WTC11 (cell line): Measurements from ENCODE around the gene C11orf65. TPM values are rescaled to one million over a fixed set of nuclear protein-coding genes. Genes with fewer than 3 reads are reported as not detected.
A peak's percentile ranks its signal among the peaks of the same experiment; 100 is the strongest.

Experiments
- ATAC-seq: fragments of 200-7000 bp; cut with Tn5 transposase; 2 replicates; pipeline ENCODE4 v1.10.0; 2021; ENCODE audit warnings: mild to moderate bottlenecking, moderate library complexity
- CTCF ChIA-PET: fragments of 300-600 bp; sonication (Branson Sonifier 250); formaldehyde crosslinking; loops from one replicate; lab custom pipeline; 2021; ENCODE audit warnings: antibody characterized with exemption; lab: Charles Lee
- POLR2A ChIA-PET: fragments of 350-600 bp; sonication (Branson Sonifier 250); formaldehyde crosslinking; loops from one replicate; lab custom pipeline; 2021; ENCODE audit warnings: antibody characterized with exemption; lab: Charles Lee
- DNase-seq: peaks from one replicate; pipeline ENCODE4 v3.0.0; 2021; ENCODE audit warnings: low spot score
- H3K27ac Mint-ChIP-seq: 2 replicates; pipeline ENCODE4 v1.8.0; 2021; ENCODE audit warnings: mixed read lengths
- H3K27me3 Mint-ChIP-seq: 2 replicates; pipeline ENCODE4 v1.8.0; 2021; ENCODE audit warnings: low read depth, mild to moderate bottlenecking, moderate library complexity, mixed read lengths
- H3K36me3 Mint-ChIP-seq: 2 replicates; pipeline ENCODE4 v1.8.0; 2021; ENCODE audit warnings: mixed read lengths
- H3K4me1 Mint-ChIP-seq: 2 replicates; pipeline ENCODE4 v1.8.0; 2022; ENCODE audit warnings: mixed read lengths
- H3K4me3 Mint-ChIP-seq: 2 replicates; pipeline ENCODE4 v1.8.0; 2021; ENCODE audit warnings: mild to moderate bottlenecking, moderate library complexity, mixed read lengths
- H3K9me3 Mint-ChIP-seq: 2 replicates; pipeline ENCODE4 v1.8.0; 2021; ENCODE audit warnings: mixed read lengths
- CDX4 ChIP-seq: fragments of 250-450 bp; sonication (Bioruptor Pico); IDR thresholded peaks from 2 replicates; pipeline ENCODE4 v1.9.0; 2021; ENCODE audit warnings: moderate library complexity, mild to moderate bottlenecking, inconsistent platforms, borderline replicate concordance
- CREB1 ChIP-seq: sonication (generic); formaldehyde crosslinking; IDR thresholded peaks from 2 replicates; pipeline ENCODE4 v1.8.0; 2023; ENCODE audit warnings: mild to moderate bottlenecking, missing genetic modification reagents
- ELF4 ChIP-seq: sonication (generic); formaldehyde crosslinking; IDR thresholded peaks from 2 replicates; pipeline ENCODE4 v1.8.1; 2022; ENCODE audit warnings: low read depth, mild to moderate bottlenecking, moderate library complexity, missing genetic modification reagents
- EMX1 ChIP-seq: fragments of 250-450 bp; sonication (Bioruptor Pico); IDR thresholded peaks from 2 replicates; pipeline ENCODE4 v1.8.0; 2021; ENCODE audit warnings: mild to moderate bottlenecking
- FOXJ3 ChIP-seq: sonication (generic); formaldehyde crosslinking; IDR thresholded peaks from 2 replicates; pipeline ENCODE4 v1.9.0; 2021; ENCODE audit warnings: missing genetic modification reagents, mild to moderate bottlenecking, borderline replicate concordance
- FOXK1 ChIP-seq: sonication (generic); formaldehyde crosslinking; IDR thresholded peaks from 2 replicates; pipeline ENCODE4 v1.8.0; 2022; ENCODE audit warnings: mild to moderate bottlenecking, moderate library complexity, missing genetic modification reagents
- FOXP4 ChIP-seq: sonication (generic); formaldehyde crosslinking; IDR thresholded peaks from 2 replicates; pipeline ENCODE4 v1.8.0; 2022; ENCODE audit warnings: mild to moderate bottlenecking, missing genetic modification reagents
- GABPB1 ChIP-seq: sonication (generic); formaldehyde crosslinking; IDR thresholded peaks from 2 replicates; pipeline ENCODE4 v1.8.1; 2023; ENCODE audit warnings: mild to moderate bottlenecking, missing genetic modification reagents
- IRF1 ChIP-seq: sonication (generic); formaldehyde crosslinking; IDR thresholded peaks from 2 replicates; pipeline ENCODE4 v1.8.0; 2023; ENCODE audit warnings: missing genetic modification reagents
- NFATC4 ChIP-seq: fragments of 250-450 bp; sonication (Bioruptor Pico); IDR thresholded peaks from 2 replicates; pipeline ENCODE4 v1.9.0; 2021; ENCODE audit warnings: mild to moderate bottlenecking
- NFE2L1 ChIP-seq: sonication (generic); formaldehyde crosslinking; IDR thresholded peaks from 2 replicates; pipeline ENCODE4 v1.8.1; 2023; ENCODE audit warnings: missing genetic modification reagents
- NFYB ChIP-seq: sonication (generic); formaldehyde crosslinking; conservative IDR thresholded peaks from 2 replicates; pipeline ENCODE4 v1.8.0; 2022; ENCODE audit warnings: low read depth, missing genetic modification reagents
- NR2C2 ChIP-seq: sonication (generic); formaldehyde crosslinking; IDR thresholded peaks from 2 replicates; pipeline ENCODE4 v1.8.0; 2022; ENCODE audit warnings: mild to moderate bottlenecking, missing genetic modification reagents
- SMAD3 ChIP-seq: sonication (generic); formaldehyde crosslinking; IDR thresholded peaks from 2 replicates; pipeline ENCODE4 v1.8.0; 2022; ENCODE audit warnings: missing genetic modification reagents, mild to moderate bottlenecking, borderline replicate concordance
- TEAD1 ChIP-seq: sonication (generic); formaldehyde crosslinking; IDR thresholded peaks from 2 replicates; pipeline ENCODE4 v1.8.0; 2022; ENCODE audit warnings: mild to moderate bottlenecking, missing genetic modification reagents
- ZBTB21 ChIP-seq: sonication (generic); formaldehyde crosslinking; IDR thresholded peaks from 2 replicates; pipeline ENCODE4 v1.8.1; 2023; ENCODE audit warnings: mild to moderate bottlenecking, missing genetic modification reagents, borderline replicate concordance
- ZNF317 ChIP-seq: sonication (generic); formaldehyde crosslinking; IDR thresholded peaks from 2 replicates; pipeline ENCODE4 v1.8.1; 2023; ENCODE audit warnings: low read depth, mild to moderate bottlenecking, moderate library complexity, missing genetic modification reagents, borderline replicate concordance
- total RNA-seq: library from RNA; stranded (reverse); gene quantifications from 3 replicates; pipeline ENCODE4 v1.2.3, GENCODE V29; 2021
- TF ChIP-seq, protein P1 (sequence below): sonication (generic); formaldehyde crosslinking; IDR thresholded peaks from 2 replicates; pipeline ENCODE4 v1.8.1; 2023; ENCODE audit warnings: mild to moderate bottlenecking, missing genetic modification reagents
- TF ChIP-seq, protein P2 (sequence below): sonication (generic); formaldehyde crosslinking; IDR thresholded peaks from 2 replicates; pipeline ENCODE4 v1.8.0; 2023; ENCODE audit warnings: mild to moderate bottlenecking, missing genetic modification reagents
- TF ChIP-seq, protein P3 (sequence below): sonication (generic); formaldehyde crosslinking; IDR thresholded peaks from 2 replicates; pipeline ENCODE4 v1.8.0; 2022; ENCODE audit warnings: mild to moderate bottlenecking, missing genetic modification reagents
- TF ChIP-seq, protein P4 (sequence below): sonication (generic); formaldehyde crosslinking; IDR thresholded peaks from 2 replicates; pipeline ENCODE4 v1.8.1; 2022; ENCODE audit warnings: missing genetic modification reagents, borderline replicate concordance
- TF ChIP-seq, protein P5 (sequence below): fragments of 200-600 bp; IDR thresholded peaks from 2 replicates; pipeline ENCODE4 v1.8.0; 2022; ENCODE audit warnings: antibody characterized with exemption
- TF ChIP-seq, protein P6 (sequence below): fragments of 250-450 bp; sonication (Bioruptor Pico); IDR thresholded peaks from 2 replicates; pipeline ENCODE4 v1.9.0; 2021; ENCODE audit warnings: mild to moderate bottlenecking
- TF ChIP-seq, protein P7 (sequence below): sonication (generic); formaldehyde crosslinking; conservative IDR thresholded peaks from 2 replicates; pipeline ENCODE4 v1.8.1; 2022; ENCODE audit warnings: mild to moderate bottlenecking, missing genetic modification reagents

Gene C11orf65
- total RNA-seq, 1 experiment from 2014 or later: 0.83 TPM

DNA sequence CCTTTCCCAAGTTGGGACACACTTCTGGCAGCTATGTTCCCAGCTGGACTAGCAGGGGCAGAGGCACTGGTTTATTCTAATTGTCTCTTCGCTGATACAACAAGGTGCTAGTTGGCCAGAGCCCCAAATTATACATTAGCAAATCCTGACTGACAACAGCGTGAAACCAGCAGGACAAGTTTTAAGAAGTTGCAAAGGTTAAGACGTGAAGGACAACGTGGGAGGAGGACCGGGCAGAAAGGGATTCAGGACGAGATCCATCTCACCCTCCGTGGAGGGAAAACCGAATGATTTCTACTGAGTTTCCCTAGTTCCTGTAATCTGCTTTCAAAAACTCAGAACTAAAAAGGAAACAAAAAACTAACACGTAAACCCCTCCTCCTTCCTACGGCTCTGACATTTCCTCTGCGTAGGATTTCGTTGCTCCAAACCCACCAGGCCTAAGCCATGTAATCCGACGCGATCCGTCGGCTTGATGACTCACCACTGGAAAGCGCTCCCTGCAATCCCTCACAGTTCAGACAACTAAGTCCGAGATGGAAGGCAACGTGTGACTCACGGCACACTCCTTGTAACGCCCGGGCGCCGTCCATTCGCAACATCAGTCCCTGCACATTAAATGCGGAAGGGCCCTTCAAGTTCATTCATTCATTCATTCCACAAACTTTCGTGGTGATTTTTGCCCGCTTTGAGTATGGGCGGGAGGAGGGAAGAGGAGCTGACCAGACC is 30.2 kb upstream of the C11orf65 start:
- no peaks in the 10 kb centered on the region for H3K36me3 Mint-ChIP-seq
- H3K4me3 Mint-ChIP-seq: peak overlapping the region; percentile 99
- H3K27me3 Mint-ChIP-seq: peaks cover 15% of the 10 kb centered on the region
- CTCF ChIA-PET: no interaction called here
- peak; percentile 74 for DNase-seq
- no peaks in the 10 kb centered on the region for H3K9me3 Mint-ChIP-seq
- POLR2A ChIA-PET: interaction anchor here (1.0 kb wide), 1 partner anchor 275 kb away, joined by 3 read pairs; the partner anchor contains the start of gene NPAT
- H3K4me1 Mint-ChIP-seq: peaks cover 18% of the 10 kb centered on the region
- ATAC-seq: peak; percentile 93
- peak overlapping the region; percentile 100 for H3K27ac Mint-ChIP-seq
- peak; percentile 54; the same call in 1 of the 2 replicates for TF ChIP-seq GABPB1 (CRISPR knock-in tag)
- no peak for TF ChIP-seq ELF4 (CRISPR knock-in tag)
- TF ChIP-seq CREB1: peak; percentile 63; the same call in 1 of the 2 replicates
- TF ChIP-seq, protein P1, sequence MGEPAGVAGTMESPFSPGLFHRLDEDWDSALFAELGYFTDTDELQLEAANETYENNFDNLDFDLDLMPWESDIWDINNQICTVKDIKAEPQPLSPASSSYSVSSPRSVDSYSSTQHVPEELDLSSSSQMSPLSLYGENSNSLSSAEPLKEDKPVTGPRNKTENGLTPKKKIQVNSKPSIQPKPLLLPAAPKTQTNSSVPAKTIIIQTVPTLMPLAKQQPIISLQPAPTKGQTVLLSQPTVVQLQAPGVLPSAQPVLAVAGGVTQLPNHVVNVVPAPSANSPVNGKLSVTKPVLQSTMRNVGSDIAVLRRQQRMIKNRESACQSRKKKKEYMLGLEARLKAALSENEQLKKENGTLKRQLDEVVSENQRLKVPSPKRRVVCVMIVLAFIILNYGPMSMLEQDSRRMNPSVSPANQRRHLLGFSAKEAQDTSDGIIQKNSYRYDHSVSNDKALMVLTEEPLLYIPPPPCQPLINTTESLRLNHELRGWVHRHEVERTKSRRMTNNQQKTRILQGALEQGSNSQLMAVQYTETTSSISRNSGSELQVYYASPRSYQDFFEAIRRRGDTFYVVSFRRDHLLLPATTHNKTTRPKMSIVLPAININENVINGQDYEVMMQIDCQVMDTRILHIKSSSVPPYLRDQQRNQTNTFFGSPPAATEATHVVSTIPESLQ (CRISPR knock-in tag): no peak
- 0 out of 2 replicates have a peak, but pooled peaks have one; percentile 47 for TF ChIP-seq FOXK1 (CRISPR knock-in tag)
- TF ChIP-seq, protein P2, sequence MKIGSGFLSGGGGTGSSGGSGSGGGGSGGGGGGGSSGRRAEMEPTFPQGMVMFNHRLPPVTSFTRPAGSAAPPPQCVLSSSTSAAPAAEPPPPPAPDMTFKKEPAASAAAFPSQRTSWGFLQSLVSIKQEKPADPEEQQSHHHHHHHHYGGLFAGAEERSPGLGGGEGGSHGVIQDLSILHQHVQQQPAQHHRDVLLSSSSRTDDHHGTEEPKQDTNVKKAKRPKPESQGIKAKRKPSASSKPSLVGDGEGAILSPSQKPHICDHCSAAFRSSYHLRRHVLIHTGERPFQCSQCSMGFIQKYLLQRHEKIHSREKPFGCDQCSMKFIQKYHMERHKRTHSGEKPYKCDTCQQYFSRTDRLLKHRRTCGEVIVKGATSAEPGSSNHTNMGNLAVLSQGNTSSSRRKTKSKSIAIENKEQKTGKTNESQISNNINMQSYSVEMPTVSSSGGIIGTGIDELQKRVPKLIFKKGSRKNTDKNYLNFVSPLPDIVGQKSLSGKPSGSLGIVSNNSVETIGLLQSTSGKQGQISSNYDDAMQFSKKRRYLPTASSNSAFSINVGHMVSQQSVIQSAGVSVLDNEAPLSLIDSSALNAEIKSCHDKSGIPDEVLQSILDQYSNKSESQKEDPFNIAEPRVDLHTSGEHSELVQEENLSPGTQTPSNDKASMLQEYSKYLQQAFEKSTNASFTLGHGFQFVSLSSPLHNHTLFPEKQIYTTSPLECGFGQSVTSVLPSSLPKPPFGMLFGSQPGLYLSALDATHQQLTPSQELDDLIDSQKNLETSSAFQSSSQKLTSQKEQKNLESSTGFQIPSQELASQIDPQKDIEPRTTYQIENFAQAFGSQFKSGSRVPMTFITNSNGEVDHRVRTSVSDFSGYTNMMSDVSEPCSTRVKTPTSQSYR: no peak
- TF ChIP-seq, protein P3, sequence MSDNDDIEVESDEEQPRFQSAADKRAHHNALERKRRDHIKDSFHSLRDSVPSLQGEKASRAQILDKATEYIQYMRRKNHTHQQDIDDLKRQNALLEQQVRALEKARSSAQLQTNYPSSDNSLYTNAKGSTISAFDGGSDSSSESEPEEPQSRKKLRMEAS (CRISPR knock-in tag): peak; percentile 56; the same call in 1 of the 2 replicates
- TF ChIP-seq, protein P4, sequence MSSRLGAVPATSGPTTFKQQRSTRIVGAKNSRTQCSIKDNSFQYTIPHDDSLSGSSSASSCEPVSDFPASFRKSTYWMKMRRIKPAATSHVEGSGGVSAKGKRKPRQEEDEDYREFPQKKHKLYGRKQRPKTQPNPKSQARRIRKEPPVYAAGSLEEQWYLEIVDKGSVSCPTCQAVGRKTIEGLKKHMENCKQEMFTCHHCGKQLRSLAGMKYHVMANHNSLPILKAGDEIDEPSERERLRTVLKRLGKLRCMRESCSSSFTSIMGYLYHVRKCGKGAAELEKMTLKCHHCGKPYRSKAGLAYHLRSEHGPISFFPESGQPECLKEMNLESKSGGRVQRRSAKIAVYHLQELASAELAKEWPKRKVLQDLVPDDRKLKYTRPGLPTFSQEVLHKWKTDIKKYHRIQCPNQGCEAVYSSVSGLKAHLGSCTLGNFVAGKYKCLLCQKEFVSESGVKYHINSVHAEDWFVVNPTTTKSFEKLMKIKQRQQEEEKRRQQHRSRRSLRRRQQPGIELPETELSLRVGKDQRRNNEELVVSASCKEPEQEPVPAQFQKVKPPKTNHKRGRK (CRISPR knock-in tag): no peak
- peak; percentile 24; the same call in 1 of the 2 replicates for TF ChIP-seq ZBTB21
- TF ChIP-seq NFYB (CRISPR knock-in tag): no peak
- TF ChIP-seq, protein P5, sequence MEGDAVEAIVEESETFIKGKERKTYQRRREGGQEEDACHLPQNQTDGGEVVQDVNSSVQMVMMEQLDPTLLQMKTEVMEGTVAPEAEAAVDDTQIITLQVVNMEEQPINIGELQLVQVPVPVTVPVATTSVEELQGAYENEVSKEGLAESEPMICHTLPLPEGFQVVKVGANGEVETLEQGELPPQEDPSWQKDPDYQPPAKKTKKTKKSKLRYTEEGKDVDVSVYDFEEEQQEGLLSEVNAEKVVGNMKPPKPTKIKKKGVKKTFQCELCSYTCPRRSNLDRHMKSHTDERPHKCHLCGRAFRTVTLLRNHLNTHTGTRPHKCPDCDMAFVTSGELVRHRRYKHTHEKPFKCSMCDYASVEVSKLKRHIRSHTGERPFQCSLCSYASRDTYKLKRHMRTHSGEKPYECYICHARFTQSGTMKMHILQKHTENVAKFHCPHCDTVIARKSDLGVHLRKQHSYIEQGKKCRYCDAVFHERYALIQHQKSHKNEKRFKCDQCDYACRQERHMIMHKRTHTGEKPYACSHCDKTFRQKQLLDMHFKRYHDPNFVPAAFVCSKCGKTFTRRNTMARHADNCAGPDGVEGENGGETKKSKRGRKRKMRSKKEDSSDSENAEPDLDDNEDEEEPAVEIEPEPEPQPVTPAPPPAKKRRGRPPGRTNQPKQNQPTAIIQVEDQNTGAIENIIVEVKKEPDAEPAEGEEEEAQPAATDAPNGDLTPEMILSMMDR: no peak
- TF ChIP-seq, protein P6, sequence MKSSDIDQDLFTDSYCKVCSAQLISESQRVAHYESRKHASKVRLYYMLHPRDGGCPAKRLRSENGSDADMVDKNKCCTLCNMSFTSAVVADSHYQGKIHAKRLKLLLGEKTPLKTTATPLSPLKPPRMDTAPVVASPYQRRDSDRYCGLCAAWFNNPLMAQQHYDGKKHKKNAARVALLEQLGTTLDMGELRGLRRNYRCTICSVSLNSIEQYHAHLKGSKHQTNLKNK (CRISPR knock-in tag): 0 out of 2 replicates have a peak, but pooled peaks have one; percentile 39
- TF ChIP-seq NFATC4 (CRISPR knock-in tag): no peak
- TF ChIP-seq EMX1 (CRISPR knock-in tag): no peak
- TF ChIP-seq NFE2L1 (CRISPR knock-in tag): peak; percentile 80
- 0 out of 2 replicates have a peak, but pooled peaks have one; percentile 14 for TF ChIP-seq TEAD1 (CRISPR knock-in tag)
- TF ChIP-seq FOXJ3: no peak
- no peak for TF ChIP-seq FOXP4 (CRISPR knock-in tag)
- TF ChIP-seq, protein P7, sequence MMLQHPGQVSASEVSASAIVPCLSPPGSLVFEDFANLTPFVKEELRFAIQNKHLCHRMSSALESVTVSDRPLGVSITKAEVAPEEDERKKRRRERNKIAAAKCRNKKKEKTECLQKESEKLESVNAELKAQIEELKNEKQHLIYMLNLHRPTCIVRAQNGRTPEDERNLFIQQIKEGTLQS (CRISPR knock-in tag): 0 out of 2 replicates have a peak, but pooled peaks have one; percentile 53
- TF ChIP-seq SMAD3 (CRISPR knock-in tag): peak; percentile 63; the same call in 1 of the 2 replicates
- TF ChIP-seq IRF1 (CRISPR knock-in tag): no peak
- no peak for TF ChIP-seq NR2C2 (CRISPR knock-in tag)
- no peak for TF ChIP-seq ZNF317
- no peak for TF ChIP-seq CDX4 (CRISPR knock-in tag)
